Transverse colon (tissue), 4 donors: ENCODE results near the gene CRYBG2.

Source experiments
- EP300 ChIP-seq: sonication (generic); formaldehyde crosslinking; IDR thresholded peaks from one replicate; pipeline ENCODE4 v1.6.1; 2017; ENCODE audit warnings: antibody characterized with exemption, low read depth
- POLR2A ChIP-seq: fragments of 450-650 bp; IDR thresholded peaks from one replicate; pipeline ENCODE4 v1.6.1; 2016; ENCODE audit warnings: antibody characterized with exemption, mild to moderate bottlenecking, moderate library complexity
- POLR2AphosphoS5 ChIP-seq, 3 donors: sonication (generic); formaldehyde crosslinking; IDR thresholded peaks; one replicate each; pipeline ENCODE4 v1.6.1; 2016; ENCODE audit warnings: antibody characterized with exemption in 3 of 3
- TF ChIP-seq, protein P1 (sequence below), 5 experiments: fragments of 200-600 bp in 3 of 5; fragments of 450-650 bp in 2 of 5; sonication (generic) in 3 of 5; IDR thresholded peaks; 1 replicate in 2 of 5; 2 replicates in 3 of 5; pipeline ENCODE4 v1.5.1; 2016 to 2017; ENCODE audit warnings: antibody characterized with exemption in 5 of 5, inconsistent platforms in 3 of 5, mild to moderate bottlenecking in 2 of 5, moderate library complexity in 1 of 5

- TF ChIP-seq, protein P1, sequence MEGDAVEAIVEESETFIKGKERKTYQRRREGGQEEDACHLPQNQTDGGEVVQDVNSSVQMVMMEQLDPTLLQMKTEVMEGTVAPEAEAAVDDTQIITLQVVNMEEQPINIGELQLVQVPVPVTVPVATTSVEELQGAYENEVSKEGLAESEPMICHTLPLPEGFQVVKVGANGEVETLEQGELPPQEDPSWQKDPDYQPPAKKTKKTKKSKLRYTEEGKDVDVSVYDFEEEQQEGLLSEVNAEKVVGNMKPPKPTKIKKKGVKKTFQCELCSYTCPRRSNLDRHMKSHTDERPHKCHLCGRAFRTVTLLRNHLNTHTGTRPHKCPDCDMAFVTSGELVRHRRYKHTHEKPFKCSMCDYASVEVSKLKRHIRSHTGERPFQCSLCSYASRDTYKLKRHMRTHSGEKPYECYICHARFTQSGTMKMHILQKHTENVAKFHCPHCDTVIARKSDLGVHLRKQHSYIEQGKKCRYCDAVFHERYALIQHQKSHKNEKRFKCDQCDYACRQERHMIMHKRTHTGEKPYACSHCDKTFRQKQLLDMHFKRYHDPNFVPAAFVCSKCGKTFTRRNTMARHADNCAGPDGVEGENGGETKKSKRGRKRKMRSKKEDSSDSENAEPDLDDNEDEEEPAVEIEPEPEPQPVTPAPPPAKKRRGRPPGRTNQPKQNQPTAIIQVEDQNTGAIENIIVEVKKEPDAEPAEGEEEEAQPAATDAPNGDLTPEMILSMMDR (IDR thresholded peaks at IDR 0.05) = no peak
- TF ChIP-seq POLR2A (no peak), POLR2AphosphoS5 (IDR thresholded peaks at IDR 0.05) (no peak), EP300 (no peak)
Observed at GRCh38 chr1:26403656-26404055, 49.7 kb upstream of the CRYBG2 start.
